Adrenal gland (tissue), 5 donors: Measurements from ENCODE around the gene TMEM150A.

ENCODE experiments used
- POLR2A ChIP-seq, 2 donors: fragments of 450-650 bp; IDR thresholded peaks; one replicate each; pipeline ENCODE4 v1.6.1; 2017; ENCODE audit warnings: antibody characterized with exemption in 2 of 2, mild to moderate bottlenecking in 2 of 2, moderate library complexity in 1 of 2
- TF ChIP-seq, protein P1 (sequence below), 6 experiments: fragments of 450-650 bp in 4 of 6; fragments of 200-600 bp in 2 of 6; sonication (generic) in 1 of 6; IDR thresholded peaks; 1 replicate in 5 of 6; 2 replicates in 1 of 6; pipeline versions ENCODE4 v1.5.1 to v1.8.0; 2016 to 2021; ENCODE audit warnings: antibody characterized with exemption in 6 of 6, mild to moderate bottlenecking in 2 of 6, moderate library complexity in 1 of 6
- donor health status: DM: no; HTN: no; CAD: no.

DNA sequence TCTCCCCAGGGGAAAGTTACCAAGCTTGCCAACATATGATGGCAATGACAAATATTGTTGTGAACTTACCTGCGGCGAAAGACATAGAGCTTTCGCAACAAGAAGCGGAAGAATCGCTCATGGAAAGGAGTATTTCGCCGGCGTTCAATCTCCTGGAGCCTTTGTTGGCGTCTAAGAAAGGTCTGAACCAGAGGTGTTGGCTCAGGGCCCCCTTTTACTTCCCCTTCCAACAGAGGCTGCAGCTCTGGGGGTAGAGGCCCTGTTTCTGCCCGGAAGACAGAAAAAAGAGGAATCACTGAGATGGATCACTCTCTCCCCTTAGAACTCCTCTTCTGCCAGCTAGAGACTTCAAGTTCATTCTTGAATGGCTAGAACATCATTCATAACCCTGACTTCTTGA is 52.0 kb downstream of the TMEM150A start:
- TF ChIP-seq, protein P1, sequence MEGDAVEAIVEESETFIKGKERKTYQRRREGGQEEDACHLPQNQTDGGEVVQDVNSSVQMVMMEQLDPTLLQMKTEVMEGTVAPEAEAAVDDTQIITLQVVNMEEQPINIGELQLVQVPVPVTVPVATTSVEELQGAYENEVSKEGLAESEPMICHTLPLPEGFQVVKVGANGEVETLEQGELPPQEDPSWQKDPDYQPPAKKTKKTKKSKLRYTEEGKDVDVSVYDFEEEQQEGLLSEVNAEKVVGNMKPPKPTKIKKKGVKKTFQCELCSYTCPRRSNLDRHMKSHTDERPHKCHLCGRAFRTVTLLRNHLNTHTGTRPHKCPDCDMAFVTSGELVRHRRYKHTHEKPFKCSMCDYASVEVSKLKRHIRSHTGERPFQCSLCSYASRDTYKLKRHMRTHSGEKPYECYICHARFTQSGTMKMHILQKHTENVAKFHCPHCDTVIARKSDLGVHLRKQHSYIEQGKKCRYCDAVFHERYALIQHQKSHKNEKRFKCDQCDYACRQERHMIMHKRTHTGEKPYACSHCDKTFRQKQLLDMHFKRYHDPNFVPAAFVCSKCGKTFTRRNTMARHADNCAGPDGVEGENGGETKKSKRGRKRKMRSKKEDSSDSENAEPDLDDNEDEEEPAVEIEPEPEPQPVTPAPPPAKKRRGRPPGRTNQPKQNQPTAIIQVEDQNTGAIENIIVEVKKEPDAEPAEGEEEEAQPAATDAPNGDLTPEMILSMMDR (IDR thresholded peaks at IDR 0.05), result no peak
- TF ChIP-seq POLR2A (IDR thresholded peaks at IDR 0.05), result no peak
